ENCODE results near the gene CLCF1.

- TF ChIP-seq CTCF (IDR thresholded peaks at IDR 0.05) = no peak
- no peak for TF ChIP-seq POLR2A (IDR thresholded peaks at IDR 0.05)
Measured at GRCh38 chr11:67354075-67355022, 19.0 kb downstream of the CLCF1 start.
